NCI-H524 treated with DMSO at 0.1 percent for 48 hours (cell line): ENCODE data around the gene AADACL4.
"Not testable (repeated sequence)": the region's sequence is repeated elsewhere in the genome, so short reads cannot be mapped to it uniquely, and the experiment has no call there.

Experiments
- DNase-seq: peaks from one replicate; lab custom pipeline; 2025; lab: John Stamatoyannopoulos, UW

AADACL4 gene

DNA sequence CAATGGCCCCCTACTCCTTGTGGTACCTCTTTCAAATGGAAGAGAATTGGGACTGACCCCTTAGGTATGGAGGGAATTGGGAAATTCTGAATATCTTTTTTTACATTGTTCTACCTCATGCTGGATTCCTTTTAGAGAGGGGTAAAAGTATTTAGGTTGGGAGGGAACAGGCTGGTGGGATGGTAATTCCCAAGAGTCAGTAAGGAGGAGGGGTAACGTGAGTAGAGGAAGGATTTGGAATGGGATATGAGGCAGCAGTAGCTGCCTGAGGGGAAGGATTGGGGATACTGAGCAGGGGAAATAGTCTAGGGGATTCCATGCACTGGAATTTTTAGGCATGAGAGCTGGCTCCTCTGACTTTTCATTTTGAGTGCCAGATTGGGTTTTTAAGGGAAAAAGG lies 68.2 kb downstream of the AADACL4 start:
- DNase-seq: no peak

DNA sequence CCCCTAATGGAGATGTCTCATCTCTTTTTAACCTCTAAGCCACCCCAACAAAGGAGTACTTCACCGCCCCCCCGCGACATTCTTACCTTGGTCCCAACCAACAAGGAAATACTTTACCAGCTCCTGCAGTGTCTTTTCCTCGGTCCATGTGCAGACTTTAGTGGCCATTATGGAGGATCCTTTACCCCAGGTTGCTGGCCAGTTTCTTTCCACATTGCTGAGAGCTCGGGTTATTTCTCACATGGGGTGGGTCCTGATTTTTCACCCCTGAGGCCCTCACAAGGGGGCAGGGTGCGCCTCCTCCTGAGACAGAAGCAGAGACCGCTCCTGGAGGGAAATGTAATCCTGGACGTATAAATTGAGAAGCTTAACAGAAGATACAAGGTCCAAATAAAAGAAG lies 69.0 kb downstream of the AADACL4 start:
- DNase-seq: no peak

DNA sequence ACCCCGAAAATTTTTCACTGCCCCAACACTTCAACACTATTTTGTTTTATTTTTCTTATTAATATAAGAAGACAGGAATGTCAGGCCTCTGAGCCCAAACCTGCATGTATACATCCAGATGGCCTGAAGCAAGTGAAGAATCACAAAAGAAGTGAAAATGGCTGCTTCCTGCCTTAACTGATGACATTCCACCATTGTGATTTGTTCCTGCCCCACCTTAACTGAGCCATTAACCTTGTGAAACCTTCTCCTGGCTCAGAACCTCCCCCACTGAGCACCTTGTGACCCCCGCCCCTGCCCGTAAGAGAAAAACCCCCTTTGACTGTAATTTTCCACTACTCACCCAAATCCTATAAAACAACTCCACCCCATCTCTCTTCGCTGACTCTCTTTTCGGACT lies 69.8 kb downstream of the AADACL4 start:
- DNase-seq: not testable (repeated sequence)

DNA sequence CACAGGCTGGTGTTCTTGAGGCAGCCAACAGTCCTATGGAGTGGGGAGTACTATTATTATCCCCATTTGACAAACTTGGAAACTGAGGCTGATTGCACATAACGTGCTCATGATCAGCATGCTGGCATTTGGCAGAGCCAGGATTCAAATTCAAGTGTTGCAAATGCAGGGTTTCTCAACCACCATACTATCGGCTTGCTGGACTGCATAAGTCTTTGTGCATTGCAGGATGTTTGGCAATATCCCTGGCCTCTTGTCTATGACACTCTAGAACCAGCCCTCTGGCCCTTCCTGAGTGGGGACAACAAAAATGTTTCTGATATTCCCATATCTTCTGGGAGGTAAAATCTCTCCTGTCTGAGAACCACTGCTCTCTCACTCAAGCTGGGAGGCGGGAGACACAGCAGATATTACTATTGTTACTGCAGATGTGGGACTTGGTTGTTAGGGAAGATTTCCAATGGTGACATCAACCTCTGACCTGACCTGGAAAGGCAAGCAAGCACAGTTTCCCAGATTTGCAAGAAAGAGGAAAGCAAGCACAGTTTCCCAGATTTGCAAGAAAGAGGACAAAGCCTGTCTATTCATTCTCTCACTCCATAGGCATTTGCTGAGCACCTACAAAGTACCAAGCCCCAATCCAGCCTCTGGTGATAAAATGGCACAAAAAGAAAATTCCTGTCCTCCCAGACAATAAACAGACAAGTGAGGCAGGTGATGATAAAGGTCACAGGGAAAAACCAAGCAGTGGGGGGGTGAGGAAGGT lies 71.0 kb downstream of the AADACL4 start:
- DNase-seq: no peak

DNA sequence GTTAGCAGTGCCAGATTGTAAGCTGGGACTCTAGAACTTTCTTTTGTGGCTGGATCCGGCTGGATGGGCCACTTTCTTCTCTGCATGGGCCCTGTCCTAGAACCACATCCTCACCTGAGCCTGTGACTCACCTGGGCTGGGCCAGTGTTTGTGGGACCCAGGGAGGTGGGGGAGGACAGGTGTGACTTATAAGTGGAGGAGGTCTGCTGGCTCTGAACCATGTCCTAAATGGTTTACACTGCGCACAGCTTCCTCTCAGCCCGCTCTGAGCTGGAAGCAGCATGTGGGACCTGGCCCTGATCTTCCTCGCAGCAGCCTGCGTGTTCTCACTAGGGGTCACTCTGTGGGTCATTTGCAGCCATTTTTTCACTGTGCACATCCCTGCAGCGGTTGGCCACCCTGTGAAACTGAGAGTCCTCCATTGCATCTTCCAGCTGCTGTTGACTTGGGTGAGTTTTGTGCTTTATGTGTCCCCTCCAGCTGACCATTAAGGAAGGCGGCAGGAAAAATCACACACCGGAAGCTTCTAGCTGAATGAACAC lies 72.1 kb downstream of the AADACL4 start, which contains the start of gene AADACL3:
TSS of gene AADACL3 (plus strand) at position 215 of the 542 bp plus-strand sequence. CDS start at position 282, 67 bp downstream.
- DNase-seq: no peak
